Natural killer cell (primary cell): ENCODE data around the gene VPS26B. TPM values are rescaled to one million over a fixed set of nuclear protein-coding genes. Genes with fewer than 3 reads are reported as not detected.

ENCODE experiments used
- ATAC-seq, 3 donors: fragments of 150-1000 bp in 2 of 3; fragments of 200-7000 bp in 1 of 3; cut with Tn5 transposase; 1 replicate in 1 of 3; 2 replicates in 2 of 3; pipeline ENCODE4 v1.10.0; 2021; ENCODE audit warnings: mild to moderate bottlenecking in 2 of 3, moderate library complexity in 2 of 3
- DNase-seq, 2 donors: peaks; one replicate each; pipeline versions ENCODE4 v3.0.0 to v3.0.0-alpha.2; 2013 to 2021; ENCODE audit warnings: mixed read lengths in 1 of 2
- H3K27ac ChIP-seq: one replicate; pipeline ENCODE4 v1.5.1; 2013; ENCODE audit warnings: mild to moderate bottlenecking, low read length
- H3K27me3 ChIP-seq: one replicate; pipeline ENCODE4 v1.6.1; 2013; ENCODE audit warnings: low read length; ENCODE audit not compliant: control insufficient read depth, insufficient read depth
- H3K36me3 ChIP-seq: one replicate; pipeline ENCODE4 v1.6.1; 2013; ENCODE audit warnings: low read length; ENCODE audit not compliant: control insufficient read depth, insufficient read depth
- H3K4me1 ChIP-seq: one replicate; pipeline ENCODE4 v1.6.1; 2013; ENCODE audit warnings: low read length; ENCODE audit not compliant: control insufficient read depth, insufficient read depth
- H3K4me3 ChIP-seq: one replicate; pipeline ENCODE4 v1.5.1; 2013; ENCODE audit warnings: low read length
- H3K9me3 ChIP-seq: one replicate; pipeline ENCODE4 v1.6.1; 2013; ENCODE audit warnings: low read length; ENCODE audit not compliant: control insufficient read depth, insufficient read depth
- H3K27ac Mint-ChIP-seq, 2 donors: one replicate each; pipeline ENCODE4 v1.8.0; 2022; ENCODE audit warnings: mild to moderate bottlenecking in 2 of 2, mixed read lengths in 2 of 2, moderate library complexity in 1 of 2
- H3K27me3 Mint-ChIP-seq, 2 donors: one replicate each; pipeline ENCODE4 v1.8.0; 2022; ENCODE audit warnings: low read depth in 2 of 2, mixed read lengths in 2 of 2
- H3K36me3 Mint-ChIP-seq: one replicate; pipeline ENCODE4 v1.8.0; 2022; ENCODE audit warnings: mixed read lengths
- H3K4me1 Mint-ChIP-seq, 2 donors: one replicate each; pipeline ENCODE4 v1.8.0; 2022; ENCODE audit warnings: mixed read lengths in 2 of 2
- H3K4me3 Mint-ChIP-seq: one replicate; pipeline ENCODE4 v1.8.0; 2022; ENCODE audit warnings: mild to moderate bottlenecking, moderate library complexity, mixed read lengths
- H3K9me3 Mint-ChIP-seq, 2 donors: one replicate each; pipeline ENCODE4 v1.8.0; 2022; ENCODE audit warnings: mixed read lengths in 2 of 2
- CTCF ChIP-seq: fragments of 200-600 bp; IDR thresholded peaks from one replicate; pipeline ENCODE4 v1.8.0; 2022; ENCODE audit warnings: antibody characterized with exemption
- WGBS: methylation state at CpG from one replicate; pipeline ENCODE4 v1.1.7; 2013; ENCODE audit warnings: missing lambda C conversion rate; ENCODE audit not compliant: insufficient coverage; 5-methylcytosine and 5-hydroxymethylcytosine counted together
- intact Hi-C: fragments of 100-400 bp; cut with micrococcal nuclease; formaldehyde crosslinking; loops from one replicate; pipeline ENCODE4 v1.14.2; 2022
- total RNA-seq, 4 donors: library from RNA; stranded (reverse); fragments of 120-200 nt in 1 of 4; gene quantifications; one replicate each; pipeline versions ENCODE4 v1.2.3 to v1.2.4, GENCODE V29; 2013 to 2022

Gene VPS26B
- total RNA-seq, 3 donors from 2014 or later (not counting 1 experiment from before 2014, with no cell fraction given), result 83.0 to 113 (median 107) TPM

GRCh38 chr11:134292661-134293060 lies 68.2 kb downstream of the VPS26B start:
- Mint-ChIP-seq H3K36me3 (no peaks in the 10 kb centered on the region), H3K9me3 (no peaks in the 10 kb centered on the region), H3K4me3 (no peak overlapping the region), H3K27me3 (peaks cover 6 to 34% of the 10 kb centered on the region in 2 donors), H3K27ac (no peak overlapping the region), H3K4me1 (no peaks in the 10 kb centered on the region)
- H3K9me3 ChIP-seq, result no peaks in the 10 kb centered on the region
- H3K36me3 ChIP-seq, result no peaks in the 10 kb centered on the region
- no peaks in the 10 kb centered on the region for H3K4me1 ChIP-seq
- H3K27ac ChIP-seq, result no peak overlapping the region
- DNase-seq, result no peak
- no peak for TF ChIP-seq CTCF
- WGBS, result 92% methylated on average over 15 of the region's 15 CpGs
- intact Hi-C loops, result no loop called here
- no peaks in the 10 kb centered on the region for H3K27me3 ChIP-seq
- ATAC-seq, result no peak
- no peak overlapping the region for H3K4me3 ChIP-seq

GRCh38 chr11:134293119-134294113 lies 68.9 kb downstream of the VPS26B start:
- intact Hi-C loops, result no loop called here
- Histone ChIP-seq H3K36me3 (no peaks in the 10 kb centered on the region), H3K4me3 (no peak overlapping the region), H3K27me3 (no peaks in the 10 kb centered on the region), H3K4me1 (no peaks in the 10 kb centered on the region), H3K9me3 (no peaks in the 10 kb centered on the region), H3K27ac (no peak overlapping the region)
- Mint-ChIP-seq H3K4me1 (no peaks in the 10 kb centered on the region), H3K27me3 (peaks cover 6 to 34% of the 10 kb centered on the region in 2 donors), H3K27ac (no peak overlapping the region), H3K36me3 (no peaks in the 10 kb centered on the region), H3K9me3 (no peaks in the 10 kb centered on the region), H3K4me3 (no peak overlapping the region)
- DNase-seq, result no peak
- WGBS, result 79% methylated on average over 16 of the region's 20 CpGs
- ATAC-seq, result no peak
- no peak for TF ChIP-seq CTCF

GRCh38 chr11:134294664-134295063 lies 70.2 kb downstream of the VPS26B start:
- ATAC-seq (no peak), DNase-seq (no peak)
- no peaks in the 10 kb centered on the region for H3K36me3 ChIP-seq
- no peak overlapping the region for H3K4me3 Mint-ChIP-seq
- H3K4me1 ChIP-seq, result no peaks in the 10 kb centered on the region
- 85% methylated on average over 9 of the region's 9 CpGs for WGBS
- H3K4me3 ChIP-seq, result no peak overlapping the region
- no peaks in the 10 kb centered on the region for H3K9me3 Mint-ChIP-seq
- H3K27ac ChIP-seq, result no peak overlapping the region
- no peak for TF ChIP-seq CTCF
- H3K27me3 Mint-ChIP-seq, result peaks cover 11 to 33% of the 10 kb centered on the region in 2 donors
- no peaks in the 10 kb centered on the region for H3K36me3 Mint-ChIP-seq
- intact Hi-C loops, result no loop called here
- H3K27me3 ChIP-seq, result no peaks in the 10 kb centered on the region
- no peaks in the 10 kb centered on the region for H3K9me3 ChIP-seq
- no peaks in the 10 kb centered on the region for H3K4me1 Mint-ChIP-seq
- H3K27ac Mint-ChIP-seq, result no peak overlapping the region

Other genes starting within 250 kb of the VPS26B start
- gene JAM3, start 155.6 kb upstream of the VPS26B start, total RNA-seq, result 1 to 10 TPM; 2.1 to 3.8 (median 2.4) TPM
- 10 to 100 TPM; 27.6 to 33.6 (median 31.2) TPM for gene NCAPD3, start 704 bp upstream of the VPS26B start, total RNA-seq
- gene THYN1, start 28.7 kb downstream of the VPS26B start, total RNA-seq, result 10 to 100 TPM; 21.6 to 25.4 (median 24.0) TPM
- 10 to 100 TPM; 24.3 to 42.5 (median 39.3) TPM for gene ACAD8, start 28.9 kb downstream of the VPS26B start, total RNA-seq
- gene GLB1L3, start 51.7 kb downstream of the VPS26B start, total RNA-seq, result under 1 TPM in 1 of 3 donors, not detected in 2; 0.38 TPM
- 1 to 10 TPM in 1 of 3 donors, under 1 TPM in 2; 0.57 to 3.3 (median 0.61) TPM for gene GLB1L2, start 107.3 kb downstream of the VPS26B start, total RNA-seq
- gene B3GAT1, start 187.6 kb downstream of the VPS26B start, total RNA-seq, result 10 to 100 TPM; 41.3 to 78.4 (median 65.1) TPM